GM19372 (cell line): Measurements from ENCODE around the gene PGC.

Experiments
- ATAC-seq: cut with Tn5 transposase; IDR thresholded peaks from one replicate; pipeline ENCODE4 v1.9.1; 2021; ENCODE audit warnings: mild to moderate bottlenecking, low read depth, moderate library complexity; ENCODE audit not compliant: unreplicated experiment

The PGC gene

GRCh38 chr6:41687501-41688175, 59.6 kb downstream of the PGC start:
- no peak for ATAC-seq
